K562 (cell line): ENCODE results near the gene EHBP1L1. TPM values are rescaled to one million over a fixed set of nuclear protein-coding genes. Genes with fewer than 3 reads are reported as not detected.

Experiments used
- ATAC-seq: fragments of 200-7000 bp; cut with Tn5 transposase; 3 replicates; pipeline ENCODE4 v1.9.1; 2020; ENCODE audit warnings: moderate library complexity
- BruUV-seq: library from RNA; stranded (reverse); fragments of 400-500 nt; replicated peaks from 2 replicates; lab custom pipeline; 2021; lab: Mats Ljungman, UMichigan
- CTCF ChIA-PET: fragments of 300-600 bp; formaldehyde crosslinking; extraction: SDS; loops from one replicate; lab custom pipeline; 2021; ENCODE audit warnings: low intra/inter-chr PET ratio; lab: Yijun Ruan, JAX
- POLR2A ChIA-PET: fragments of 300-600, 350-650 bp; sonication (Branson Sonifier 250); formaldehyde crosslinking; extraction: SDS; loops from one replicate; lab custom pipeline; 2021; ENCODE audit warnings: antibody characterized with exemption, inconsistent platforms; lab: Yijun Ruan, JAX
- DNase-seq, 4 experiments: peaks; one replicate each; pipeline versions ENCODE4 v3.0.0 to v3.0.0-alpha.2; 2011 to 2018; ENCODE audit warnings: low spot score in 3 of 4, mixed read lengths in 3 of 4; ENCODE audit errors: extremely low read depth in 1 of 4
- FAIRE-seq: peaks from 2 replicates; lab custom pipeline; 2011; peaks lifted over from hg19 to GRCh38; lab: Jason Lieb, UNC
- H2AFZ ChIP-seq: 2 replicates; pipeline ENCODE4 v1.6.0; 2011; ENCODE audit warnings: low read depth, low read length, control low read depth, inconsistent platforms
- H3K27ac ChIP-seq: fragments of 200-600 bp; 3 replicates; pipeline ENCODE4 v1.8.0; 2011; ENCODE audit warnings: low read depth, mild to moderate bottlenecking, control low read depth, inconsistent platforms, low read length, moderate library complexity, mixed read lengths; ENCODE audit errors: extremely low read depth
- H3K27me3 ChIP-seq, 2 experiments: fragments of 300-600 bp in 1 of 2; 2 replicates in 1 of 2; 3 replicates in 1 of 2; pipeline versions ENCODE4 v1.6.0 to v1.8.0; 2011; ENCODE audit warnings: inconsistent platforms in 2 of 2, low read length in 2 of 2, mild to moderate bottlenecking in 1 of 2, mixed read lengths in 1 of 2, moderate library complexity in 1 of 2; ENCODE audit not compliant: control insufficient read depth in 2 of 2, insufficient read depth in 2 of 2
- H3K36me3 ChIP-seq: fragments of 300-600 bp; 3 replicates; pipeline ENCODE4 v1.8.0; 2011; ENCODE audit warnings: mild to moderate bottlenecking, low read length, inconsistent platforms; ENCODE audit not compliant: control insufficient read depth, insufficient read depth
- H3K4me1 ChIP-seq, 2 experiments: fragments of 200-600 bp in 1 of 2; replicated peaks in 1 of 2; 2 replicates in 1 of 2; 3 replicates in 1 of 2; pipeline versions ENCODE4 v1.5.1 to v1.8.0; 2011; ENCODE audit warnings: inconsistent platforms in 2 of 2, low read length in 2 of 2, mild to moderate bottlenecking in 1 of 2, mixed read lengths in 1 of 2, moderate library complexity in 1 of 2; ENCODE audit not compliant: control insufficient read depth in 2 of 2, insufficient read depth in 2 of 2
- H3K4me2 ChIP-seq: 2 replicates; pipeline ENCODE4 v1.6.1; 2011; ENCODE audit warnings: low read length, control low read depth, inconsistent platforms, mixed read lengths; ENCODE audit not compliant: insufficient read depth
- H3K4me3 ChIP-seq: fragments of 200-600 bp; sonication (generic), shearing (Covaris generic); 2 replicates; pipeline ENCODE4 v1.5.1; 2016; ENCODE audit warnings: control low read depth, inconsistent platforms
- H3K79me2 ChIP-seq: fragments of 200-600 bp; 3 replicates; pipeline ENCODE4 v1.8.0; 2011; ENCODE audit warnings: low read length, inconsistent platforms; ENCODE audit not compliant: control insufficient read depth, insufficient read depth
- H3K9ac ChIP-seq, 2 experiments: 2 replicates each; pipeline versions ENCODE4 v1.6.0 to v1.6.1; 2011; ENCODE audit warnings: low read depth in 2 of 2, low read length in 2 of 2, control low read depth in 1 of 2, inconsistent platforms in 1 of 2, mild to moderate bottlenecking in 1 of 2, mixed read lengths in 1 of 2; ENCODE audit not compliant: insufficient read depth in 1 of 2
- H3K9me1 ChIP-seq: one replicate; pipeline ENCODE4 v1.6.0; 2011; ENCODE audit warnings: inconsistent platforms, mild to moderate bottlenecking, low read length, moderate library complexity; ENCODE audit not compliant: control insufficient read depth, insufficient read depth
- H3K9me3 ChIP-seq: replicated peaks from 2 replicates; pipeline ENCODE4 v1.5.1; 2011; ENCODE audit warnings: low read depth, low read length, inconsistent platforms; ENCODE audit not compliant: control insufficient read depth, insufficient read depth
- H4K20me1 ChIP-seq: replicated peaks from 2 replicates; pipeline ENCODE4 v1.6.1; 2011; ENCODE audit warnings: low read length, inconsistent platforms, mixed read lengths; ENCODE audit not compliant: control insufficient read depth, insufficient read depth
- CBX1 ChIP-seq: sonication (generic); IDR thresholded peaks from 2 replicates; pipeline ENCODE4 v1.6.1; 2016; ENCODE audit warnings: antibody characterized with exemption, low read depth, mild to moderate bottlenecking
- CREB1 ChIP-seq, 2 experiments: sonication (generic) in 1 of 2; formaldehyde crosslinking in 1 of 2; IDR thresholded peaks; 2 replicates each; pipeline versions ENCODE4 v1.6.1 to v1.8.0; 2012 to 2022; ENCODE audit warnings: inconsistent platforms in 1 of 2, mild to moderate bottlenecking in 1 of 2, missing genetic modification reagents in 1 of 2, moderate library complexity in 1 of 2
- ETS2 ChIP-seq: IDR thresholded peaks from 2 replicates; pipeline ENCODE4 v1.6.1; 2016; ENCODE audit warnings: borderline replicate concordance, missing genetic modification characterization, mild to moderate bottlenecking, moderate library complexity, missing compliant biosample characterization; ENCODE audit not compliant: poor library complexity, severe bottlenecking
- ETV1 ChIP-seq: fragments of 450-650 bp; conservative IDR thresholded peaks from 2 replicates; pipeline ENCODE4 v1.6.1; 2016; ENCODE audit warnings: missing genetic modification characterization, control low read depth, low read depth, missing compliant biosample characterization
- HEY1 ChIP-seq: fragments of 250-450 bp; sonication (Bioruptor Pico); IDR thresholded peaks from 2 replicates; pipeline ENCODE4 v1.5.0; 2020; ENCODE audit warnings: mild to moderate bottlenecking, moderate library complexity, borderline replicate concordance
- KAT7 ChIP-seq: sonication (generic); formaldehyde crosslinking; IDR thresholded peaks from 2 replicates; pipeline ENCODE4 v1.8.0; 2022; ENCODE audit warnings: missing genetic modification reagents, mild to moderate bottlenecking, borderline replicate concordance
- KAT8 ChIP-seq: fragments of 450-650 bp; IDR thresholded peaks from 2 replicates; pipeline ENCODE4 v1.6.1; 2016; ENCODE audit warnings: low read depth, mild to moderate bottlenecking
- NCOR1 ChIP-seq: fragments of 450-650 bp; IDR thresholded peaks from 2 replicates; pipeline ENCODE4 v1.6.1; 2016; ENCODE audit warnings: mild to moderate bottlenecking, moderate library complexity
- NFYB ChIP-seq: IDR thresholded peaks from 2 replicates; pipeline ENCODE4 v1.6.1; 2011; ENCODE audit warnings: mild to moderate bottlenecking, moderate library complexity; ENCODE audit not compliant: insufficient read length; ENCODE audit errors: extremely low read depth
- POLR2B ChIP-seq: fragments of 450-650 bp; IDR thresholded peaks from 2 replicates; pipeline ENCODE4 v1.6.1; 2018; ENCODE audit warnings: low read depth; ENCODE audit not compliant: partially characterized antibody
- PTTG1 ChIP-seq: fragments of 450-650 bp; IDR thresholded peaks from 2 replicates; pipeline ENCODE4 v1.6.1; 2016; ENCODE audit warnings: low read depth, mild to moderate bottlenecking, missing genetic modification characterization, missing compliant biosample characterization
- TAF7 ChIP-seq: fragments of 450-650 bp; IDR thresholded peaks from 2 replicates; pipeline ENCODE4 v1.6.1; 2016; ENCODE audit warnings: missing genetic modification characterization, missing compliant biosample characterization
- TEAD4 ChIP-seq, 2 experiments: sonication (generic) in 1 of 2; formaldehyde crosslinking in 1 of 2; IDR thresholded peaks; 2 replicates each; pipeline versions ENCODE4 v1.6.1 to v1.8.0; 2012 to 2022; ENCODE audit warnings: borderline replicate concordance in 1 of 2, inconsistent platforms in 1 of 2, low read length in 1 of 2, mild to moderate bottlenecking in 1 of 2, missing genetic modification reagents in 1 of 2
- ZFP30 ChIP-seq: fragments of 250-450 bp; sonication (Bioruptor Pico); IDR thresholded peaks from 2 replicates; pipeline ENCODE4 v1.8.0; 2022; ENCODE audit warnings: moderate library complexity, mild to moderate bottlenecking, inconsistent platforms, borderline replicate concordance
- ZNF143 ChIP-seq: sonication (generic); formaldehyde crosslinking; IDR thresholded peaks from 2 replicates; pipeline ENCODE4 v1.9.0; 2022; ENCODE audit warnings: mild to moderate bottlenecking, missing genetic modification reagents
- ZNF24 ChIP-seq: fragments of 450-650 bp; IDR thresholded peaks from 2 replicates; pipeline ENCODE4 v1.6.1; 2016
- ZNF253 ChIP-seq: fragments of 250-450 bp; sonication (Bioruptor Pico); conservative IDR thresholded peaks from 2 replicates; pipeline ENCODE4 v1.6.1; 2021; ENCODE audit warnings: mild to moderate bottlenecking
- ZNF41 ChIP-seq: fragments of 250-450 bp; sonication (Bioruptor Pico); conservative IDR thresholded peaks from 2 replicates; pipeline ENCODE4 v1.4.0; 2020; ENCODE audit warnings: mild to moderate bottlenecking
- ZNF436 ChIP-seq: fragments of 250-450, 450-650 bp; sonication (Bioruptor Pico); formaldehyde crosslinking; IDR thresholded peaks from 2 replicates; pipeline ENCODE4 v1.7.0; 2020; ENCODE audit warnings: mild to moderate bottlenecking
- WGBS: fragments of 100-300 bp; shearing (Covaris generic); methylation state at CpG from one replicate; pipeline ENCODE4 v1.1.6; 2016; ENCODE audit warnings: low coverage, mixed read lengths; ENCODE audit not compliant: insufficient coverage; ENCODE audit errors: missing lambda C conversion rate; 5-methylcytosine and 5-hydroxymethylcytosine counted together
- in situ Hi-C: fragments of 300-500 bp; cut with MboI; formaldehyde crosslinking; loops from 4 replicates; pipeline ENCODE4 v1.15.0; 2018; ENCODE audit warnings: inconsistent platforms, mixed read lengths
- intact Hi-C: fragments of 100-400 bp; cut with micrococcal nuclease; formaldehyde crosslinking; loops from 2 replicates; pipeline ENCODE4 v1.14.2; 2022
- polyA plus RNA-seq, 8 experiments: library from polyadenylated mRNA; depleted of rRNA in 4 of 8; stranded (reverse) in 5 of 8; unstranded in 3 of 8; fragments of >200 nt; fragmentation: Nextera tagmentation in 2 of 8; fragmentation: Illumina TruSeq in 1 of 8; extraction: Ambion mirVana in 2 of 8; extraction: Trizol in 1 of 8; gene quantifications; 2 replicates each; pipeline versions ENCODE4 v1.2.1 to v1.2.3, GENCODE V29; 2011 to 2014; ENCODE audit warnings: inconsistent platforms in 1 of 8, missing spikeins in 1 of 8
- total RNA-seq, 7 experiments: library from RNA; depleted of rRNA in 6 of 7; stranded (reverse); fragments of >200 nt in 6 of 7; fragmentation: Illumina TruSeq in 2 of 7; extraction: Trizol in 2 of 7; gene quantifications; 2 replicates each; pipeline versions ENCODE4 v1.2.1 to v1.2.3, GENCODE V29; 2011 to 2021; ENCODE audit warnings: low replicate concordance in 1 of 7
- TF ChIP-seq, protein P1 (sequence below): fragments of 250-450 bp; sonication (Bioruptor Pico); IDR thresholded peaks from 2 replicates; pipeline ENCODE4 v1.4.0; 2020

The EHBP1L1 gene
- total and polyA plus RNA-seq, 9 of the 15 experiments (the other 6 are each of a cell fraction or from before 2014, with no cell fraction given): 0.03 to 87.1 (median 26.3) TPM

DNA sequence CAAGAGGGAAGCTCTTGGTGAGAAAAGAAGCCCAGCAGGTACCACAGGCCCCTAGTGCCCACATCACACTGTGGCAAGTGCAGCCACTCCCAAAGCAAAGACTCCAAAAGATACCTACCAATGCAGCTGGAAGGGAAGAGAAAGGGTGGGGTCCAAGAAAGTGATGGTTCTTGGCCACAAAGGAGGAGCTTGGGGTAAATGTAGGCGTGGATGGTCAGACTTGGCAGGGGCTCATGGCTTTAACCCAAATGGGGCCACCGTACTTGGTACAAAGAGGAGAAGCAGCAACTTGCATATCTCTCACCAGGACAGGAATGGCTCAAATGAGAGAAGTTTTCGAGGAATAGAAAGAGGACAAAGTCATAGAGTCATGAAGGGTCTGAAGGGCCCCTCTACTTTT is 33.4 kb downstream of the EHBP1L1 start:
- no peak for TF ChIP-seq ZNF253 (CRISPR knock-in tag)
- TF ChIP-seq CBX1: no peak
- no peak for TF ChIP-seq ZNF41 (CRISPR knock-in tag)
- TF ChIP-seq TEAD4 (IDR thresholded peaks at IDR 0.05; ENCODE audit: low read length): no peak
- no peak for TF ChIP-seq TEAD4 (CRISPR knock-in tag; IDR thresholded peaks at IDR 0.05; ENCODE audit: borderline replicate concordance)
- no peak for TF ChIP-seq PTTG1 (tag)
- TF ChIP-seq KAT8: no peak
- TF ChIP-seq, protein P1, sequence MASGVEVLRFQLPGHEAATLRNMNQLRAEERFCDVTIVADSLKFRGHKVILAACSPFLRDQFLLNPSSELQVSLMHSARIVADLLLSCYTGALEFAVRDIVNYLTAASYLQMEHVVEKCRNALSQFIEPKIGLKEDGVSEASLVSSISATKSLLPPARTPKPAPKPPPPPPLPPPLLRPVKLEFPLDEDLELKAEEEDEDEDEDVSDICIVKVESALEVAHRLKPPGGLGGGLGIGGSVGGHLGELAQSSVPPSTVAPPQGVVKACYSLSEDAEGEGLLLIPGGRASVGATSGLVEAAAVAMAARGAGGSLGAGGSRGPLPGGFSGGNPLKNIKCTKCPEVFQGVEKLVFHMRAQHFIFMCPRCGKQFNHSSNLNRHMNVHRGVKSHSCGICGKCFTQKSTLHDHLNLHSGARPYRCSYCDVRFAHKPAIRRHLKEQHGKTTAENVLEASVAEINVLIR: no peak
- TF ChIP-seq KAT7 (CRISPR knock-in tag): no peak
- TF ChIP-seq ETS2 (tag): no peak
- no peak for TF ChIP-seq TAF7 (tag)
- TF ChIP-seq ZNF436: no peak
- no peak for TF ChIP-seq ZNF143 (CRISPR knock-in tag)
- TF ChIP-seq HEY1 (CRISPR knock-in tag): no peak
- TF ChIP-seq ETV1 (tag): no peak
- no peak for TF ChIP-seq NFYB
- TF ChIP-seq POLR2B: no peak
- no peak for TF ChIP-seq ZNF24
- no peak for TF ChIP-seq CREB1 (IDR thresholded peaks at IDR 0.05)
- no peak for TF ChIP-seq CREB1 (CRISPR knock-in tag; IDR thresholded peaks at IDR 0.05)
- no peak for TF ChIP-seq ZFP30 (CRISPR knock-in tag)
- TF ChIP-seq NCOR1: no peak
- no peaks in the 10 kb centered on the region for H4K20me1 ChIP-seq
- no TSS peak for BruUV-seq
- H3K27me3 ChIP-seq: no peaks in the 10 kb centered on the region
- no peak overlapping the region for H3K4me2 ChIP-seq
- peak overlapping the region in 1 of 2 experiments; percentile 72; a peak in 1 of 4 replicates for H3K9ac ChIP-seq
- intact Hi-C loops: no loop called here
- H3K9me1 ChIP-seq: peaks cover 3% of the 10 kb centered on the region
- in situ Hi-C loops: no loop called here
- ChIA-PET POLR2A (interaction anchor here (1.1 kb wide), 2 partner anchors 104 to 112 kb away, joined by 4 to 5 read pairs; no protein-coding TSS in a partner anchor), CTCF (no interaction called here)
- peaks cover 22 to 61% of the 10 kb centered on the region in 2 experiments for H3K4me1 ChIP-seq
- 86% methylated on average over 3 of the region's 3 CpGs for WGBS
- peaks cover 65% of the 10 kb centered on the region; the same call in 2 of the 3 replicates for H3K36me3 ChIP-seq
- no peak overlapping the region for H2AFZ ChIP-seq
- H3K4me3 ChIP-seq: no peak overlapping the region
- H3K27ac ChIP-seq: no peak overlapping the region
- FAIRE-seq (no peak), DNase-seq (no peak), ATAC-seq (no peak)
- no peaks in the 10 kb centered on the region for H3K9me3 ChIP-seq
- H3K79me2 ChIP-seq: peaks cover 33% of the 10 kb centered on the region
